ENCODE data around the gene NCF4.

NCF4 gene

DNA sequence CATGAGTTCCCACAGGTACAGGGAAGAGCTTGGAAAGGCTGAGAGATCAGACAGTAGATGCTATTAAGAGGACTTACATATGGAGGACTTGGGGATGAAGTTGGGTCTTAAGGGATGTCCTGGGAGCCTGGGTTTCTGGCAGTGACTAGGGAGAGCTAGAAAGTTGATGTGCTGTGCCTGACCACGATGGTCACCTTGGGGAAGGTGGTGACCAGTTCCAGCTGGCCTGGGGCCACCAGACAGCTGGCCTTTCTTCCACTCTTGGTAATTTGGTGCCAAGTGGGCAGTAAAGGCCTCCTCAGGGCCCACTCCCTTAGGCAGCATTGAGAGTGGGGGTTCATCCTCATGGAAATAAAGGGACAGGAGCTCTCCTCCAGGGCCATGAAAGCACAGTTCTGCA lies 38.7 kb downstream of the NCF4 start:
- no peak for DNase-seq

DNA sequence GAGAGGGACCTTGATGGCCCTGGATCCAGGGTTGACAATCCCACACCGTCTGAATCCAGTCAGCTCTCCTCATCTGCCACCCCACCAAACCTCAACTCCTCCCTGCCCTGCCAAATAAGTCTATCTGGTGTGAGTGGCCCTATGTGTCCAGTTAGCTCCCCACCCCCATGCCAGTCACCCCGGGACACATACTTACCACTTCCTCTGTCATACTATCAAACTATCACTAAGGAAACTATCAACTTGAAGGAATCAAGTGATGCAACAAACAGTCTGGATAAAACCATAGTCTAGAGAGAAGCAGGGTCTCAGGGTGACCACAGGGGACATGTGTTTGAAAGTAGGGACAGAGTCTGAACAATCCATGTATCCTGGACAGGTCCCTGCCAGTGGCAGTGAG lies 39.4 kb downstream of the NCF4 start:
- no peak for DNase-seq

DNA sequence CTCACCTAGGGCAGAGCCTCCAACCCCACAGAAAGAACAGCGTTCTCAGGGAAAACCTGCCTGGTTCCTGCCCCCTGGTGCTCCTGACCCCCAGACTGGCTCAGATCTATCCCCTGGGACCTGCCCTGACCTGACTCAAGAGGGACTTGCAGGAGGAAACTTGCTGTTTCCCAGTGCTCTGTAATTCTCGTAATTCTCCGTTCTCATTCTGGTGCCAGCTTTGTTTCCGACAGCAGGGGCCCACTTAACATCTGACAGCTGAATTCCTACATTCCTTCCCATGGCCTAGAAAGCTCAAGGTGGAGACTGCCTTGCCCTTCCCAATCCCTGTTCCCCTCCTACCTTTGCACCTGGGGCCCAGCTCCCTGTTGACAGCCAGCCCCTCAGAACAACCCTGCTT lies 40.1 kb downstream of the NCF4 start:
- DNase-seq = no peak

DNA sequence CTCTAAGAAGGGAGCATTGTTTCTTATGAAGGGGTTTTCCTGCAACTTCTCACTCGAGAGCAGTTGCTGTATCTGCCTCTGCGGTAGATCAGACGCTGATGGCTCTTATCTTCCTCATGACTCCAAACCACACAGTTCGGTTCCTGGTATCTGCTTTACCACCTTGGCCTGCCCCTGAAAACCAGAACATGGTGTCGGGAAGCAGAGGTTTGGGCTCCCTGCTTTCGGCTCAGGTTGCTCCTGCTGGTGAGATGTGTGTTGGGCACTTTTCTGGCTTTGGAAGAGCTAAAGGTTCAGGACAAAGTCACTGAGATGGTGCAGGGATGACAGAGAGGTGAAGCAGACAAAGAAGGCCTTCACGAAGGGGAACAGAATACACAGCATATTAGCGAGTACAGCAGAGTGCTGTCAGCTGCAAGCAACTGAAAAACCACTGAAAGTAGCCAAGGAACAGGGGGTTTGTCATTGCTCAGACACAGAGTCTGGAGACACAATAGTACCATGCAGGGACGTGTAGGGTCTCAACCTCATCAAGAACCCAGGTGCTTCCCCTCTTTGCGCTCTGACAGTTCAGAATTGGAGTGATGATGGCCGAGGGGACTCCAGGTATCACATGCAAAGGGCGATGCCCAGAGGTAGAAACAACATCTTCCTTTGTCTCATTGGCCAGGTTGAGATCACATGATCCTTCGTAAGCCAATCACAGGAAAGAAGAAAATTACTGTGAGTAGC lies 40.8 kb downstream of the NCF4 start:
- DNase-seq = no peak

DNA sequence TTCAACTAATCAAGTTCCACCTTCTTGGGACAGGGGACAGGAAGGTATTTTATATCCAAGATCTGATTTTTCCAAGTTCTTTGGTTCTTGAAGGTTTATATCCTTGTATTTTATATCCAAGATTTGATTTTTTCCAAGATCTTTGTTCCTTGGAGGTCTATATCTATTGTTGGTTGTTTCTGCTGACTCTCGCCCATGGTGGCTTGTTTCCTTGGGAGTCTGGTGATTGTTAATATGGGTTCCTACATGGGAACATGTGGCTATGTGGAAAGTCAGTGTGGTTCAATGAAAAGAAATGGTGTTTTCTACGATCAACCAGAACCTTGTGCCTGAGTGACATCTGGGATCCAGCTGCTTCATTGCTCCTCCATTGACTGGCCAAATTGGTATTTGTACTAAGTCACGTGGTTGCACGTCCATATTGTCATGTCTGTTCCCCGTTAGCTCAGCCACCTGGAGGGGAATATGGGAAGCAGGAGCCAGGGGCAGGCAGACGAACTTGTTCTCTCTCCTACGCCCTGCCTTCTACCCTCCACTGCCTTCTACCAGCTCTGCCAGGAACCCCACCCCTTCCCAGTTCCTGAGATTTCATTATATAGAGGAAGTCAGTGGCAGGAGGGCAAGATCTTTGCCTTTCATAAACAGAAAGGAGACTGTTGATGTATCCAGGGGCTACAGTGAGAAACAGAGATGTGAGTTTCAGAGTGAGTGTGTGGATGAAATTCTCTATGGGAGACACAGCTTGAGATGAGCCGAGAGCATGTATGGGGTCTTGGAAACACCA lies 41.5 kb downstream of the NCF4 start:
- DNase-seq = no peak

DNA sequence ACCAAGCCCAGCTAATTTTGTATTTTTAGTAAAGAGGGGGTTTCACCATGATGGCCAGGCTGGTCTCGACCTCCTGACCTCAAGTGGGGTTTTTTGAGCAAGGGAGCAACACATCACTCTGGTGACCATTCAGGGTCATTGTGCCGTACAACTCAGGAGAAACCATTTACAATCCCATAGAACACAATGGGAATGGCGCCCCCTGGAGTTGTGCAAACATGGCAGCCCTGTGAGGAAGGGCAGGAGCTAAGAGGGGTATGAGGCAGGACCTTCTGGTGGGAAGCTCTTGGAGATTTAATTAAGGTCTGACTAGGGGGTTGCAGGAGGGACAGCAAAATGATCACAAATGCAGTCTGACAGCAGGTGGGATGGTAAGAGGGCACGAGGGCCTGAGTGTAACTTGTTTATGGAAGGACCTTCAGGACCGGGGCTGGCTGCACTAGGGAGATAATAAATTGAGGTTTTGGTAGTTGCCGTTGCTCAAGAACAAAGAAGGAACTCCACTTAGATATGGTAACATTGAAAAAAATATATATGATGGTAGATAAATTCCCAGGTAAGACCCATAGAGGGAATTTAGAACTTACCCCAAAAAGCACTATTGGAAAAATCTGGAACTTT lies 43.6 kb downstream of the NCF4 start:
- no peak for DNase-seq

DNA sequence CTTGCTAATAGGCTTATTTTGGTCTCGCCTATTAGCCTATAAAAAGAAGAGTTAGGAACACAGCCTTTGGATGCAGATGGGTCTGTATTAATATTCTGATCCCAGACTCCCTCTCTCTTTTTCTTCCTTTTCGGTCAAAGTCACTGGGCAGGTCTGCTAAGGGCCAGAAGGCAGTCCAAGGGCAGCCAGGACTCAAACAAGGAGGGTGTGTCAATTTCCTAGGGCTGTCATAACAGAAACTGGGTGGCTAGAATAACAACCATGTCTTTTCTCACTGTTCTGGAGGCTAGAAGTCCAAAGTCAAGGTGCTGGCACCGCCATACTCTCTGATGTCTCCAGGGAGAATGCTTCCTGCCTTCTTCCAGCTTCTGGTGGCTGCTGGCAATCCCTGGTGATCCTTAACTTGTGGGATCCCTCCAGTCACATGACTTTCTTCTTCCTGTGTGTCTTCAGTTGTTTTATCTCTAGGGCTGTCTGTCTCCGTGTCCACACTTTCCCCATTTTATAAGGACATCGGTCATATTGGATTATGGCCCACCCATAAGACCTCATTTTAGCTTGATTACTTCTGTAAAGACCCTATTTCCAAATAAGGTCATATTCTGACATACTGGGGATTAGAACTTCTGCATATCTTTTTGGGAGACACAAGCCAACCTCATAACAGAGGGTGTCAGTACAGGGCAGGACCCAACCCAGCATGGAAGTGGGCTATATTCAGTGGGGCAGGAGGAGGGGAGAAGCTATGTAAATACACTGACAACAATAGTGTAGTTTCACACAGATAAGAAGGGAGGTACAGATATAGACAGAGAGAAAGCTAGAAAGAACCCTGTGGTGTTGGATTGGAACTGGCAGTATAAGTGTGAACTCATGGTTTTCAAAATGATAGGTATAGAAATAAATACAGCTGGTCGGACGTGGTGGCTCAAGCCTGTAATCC lies 46.7 kb downstream of the NCF4 start:
- DNase-seq = no peak

DNA sequence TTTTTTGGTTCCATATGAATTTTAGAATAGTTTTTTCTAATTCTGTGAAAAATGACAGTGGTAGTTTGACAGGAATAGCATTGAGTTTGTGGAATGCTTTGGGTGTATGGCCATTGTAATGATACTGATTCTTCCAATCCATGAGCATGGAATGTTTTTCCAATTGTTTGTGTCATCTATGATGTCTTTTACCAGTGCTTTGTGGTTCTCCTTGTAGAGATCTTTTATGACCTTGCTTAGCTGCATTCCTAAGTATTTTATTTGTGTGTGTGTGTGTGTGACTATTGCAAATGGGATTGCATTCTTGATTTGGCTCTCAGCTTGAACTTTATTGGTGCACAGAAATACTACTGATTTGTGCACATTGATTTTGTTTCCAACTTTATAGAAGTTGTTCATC lies 49.7 kb downstream of the NCF4 start:
- no peak for DNase-seq

DNA sequence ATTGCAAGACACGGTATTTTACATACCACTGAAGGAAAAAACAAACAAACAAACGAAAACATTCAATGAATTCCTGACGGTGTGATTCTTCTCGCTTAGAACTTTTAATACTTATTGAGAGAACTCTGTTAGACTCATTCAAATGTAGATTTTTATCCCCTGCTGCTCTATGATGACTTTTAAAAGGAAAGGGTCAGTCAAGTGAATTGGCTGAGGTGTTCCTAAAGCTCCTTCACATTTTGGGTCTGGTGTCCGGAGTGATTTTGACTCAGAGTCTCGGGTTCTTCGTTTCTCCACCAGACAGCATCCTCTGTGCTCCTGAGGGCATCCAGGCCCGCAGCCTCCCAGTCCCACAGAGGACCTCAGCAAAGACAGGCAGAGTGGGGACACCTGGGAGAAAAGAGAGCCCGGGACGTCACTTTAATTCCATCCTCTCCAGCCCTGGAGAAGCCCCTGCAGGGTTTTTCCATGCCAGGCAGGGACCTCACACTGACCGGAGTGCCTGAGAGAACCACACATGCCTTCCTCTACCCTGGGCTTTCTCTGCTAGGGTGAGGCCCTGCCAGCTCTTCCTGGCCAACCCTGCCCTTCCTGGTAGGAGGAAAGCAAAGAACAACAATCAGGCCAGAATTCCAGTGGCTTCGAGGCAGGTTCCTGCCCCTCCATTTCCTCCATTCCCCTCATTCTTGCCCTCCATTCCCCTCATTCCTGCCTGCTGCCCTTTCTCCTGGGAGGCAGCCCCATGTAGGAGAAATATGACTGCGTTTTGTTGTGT lies 51.3 kb downstream of the NCF4 start:
- no peak for DNase-seq

DNA sequence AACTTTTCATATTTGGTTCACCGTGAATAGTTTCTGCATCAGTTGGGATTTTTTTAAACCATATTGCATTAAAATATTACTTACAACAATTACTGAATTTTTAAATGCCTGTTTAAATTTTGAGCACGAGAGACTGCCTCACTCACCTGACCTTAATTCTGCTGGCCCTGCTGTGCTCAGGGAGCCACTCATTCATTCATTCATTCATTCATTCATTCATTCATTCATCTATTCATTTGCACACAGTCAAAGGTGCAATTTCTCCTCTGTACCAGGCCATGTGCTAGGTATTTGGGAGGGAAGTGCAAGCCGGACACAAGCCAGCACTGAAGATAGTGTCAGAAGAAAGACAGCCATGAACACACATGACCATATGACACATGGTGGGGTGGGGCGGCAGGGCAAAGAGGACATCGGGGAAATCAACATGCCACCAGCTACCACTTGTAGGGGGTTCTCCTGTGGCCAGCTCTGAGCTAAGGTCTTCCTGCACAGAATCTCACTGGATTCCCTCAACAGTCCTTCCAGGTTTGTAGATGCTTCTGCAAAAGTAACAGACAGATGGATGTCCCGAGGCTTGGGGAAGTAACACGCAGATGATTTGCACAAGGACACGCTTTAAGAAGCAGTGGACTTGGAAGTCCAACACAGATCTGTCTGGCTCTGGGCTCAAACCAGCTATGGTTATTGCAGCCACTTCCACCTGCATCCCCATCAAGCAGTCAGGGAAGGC lies 52.1 kb downstream of the NCF4 start:
- DNase-seq = no peak

DNA sequence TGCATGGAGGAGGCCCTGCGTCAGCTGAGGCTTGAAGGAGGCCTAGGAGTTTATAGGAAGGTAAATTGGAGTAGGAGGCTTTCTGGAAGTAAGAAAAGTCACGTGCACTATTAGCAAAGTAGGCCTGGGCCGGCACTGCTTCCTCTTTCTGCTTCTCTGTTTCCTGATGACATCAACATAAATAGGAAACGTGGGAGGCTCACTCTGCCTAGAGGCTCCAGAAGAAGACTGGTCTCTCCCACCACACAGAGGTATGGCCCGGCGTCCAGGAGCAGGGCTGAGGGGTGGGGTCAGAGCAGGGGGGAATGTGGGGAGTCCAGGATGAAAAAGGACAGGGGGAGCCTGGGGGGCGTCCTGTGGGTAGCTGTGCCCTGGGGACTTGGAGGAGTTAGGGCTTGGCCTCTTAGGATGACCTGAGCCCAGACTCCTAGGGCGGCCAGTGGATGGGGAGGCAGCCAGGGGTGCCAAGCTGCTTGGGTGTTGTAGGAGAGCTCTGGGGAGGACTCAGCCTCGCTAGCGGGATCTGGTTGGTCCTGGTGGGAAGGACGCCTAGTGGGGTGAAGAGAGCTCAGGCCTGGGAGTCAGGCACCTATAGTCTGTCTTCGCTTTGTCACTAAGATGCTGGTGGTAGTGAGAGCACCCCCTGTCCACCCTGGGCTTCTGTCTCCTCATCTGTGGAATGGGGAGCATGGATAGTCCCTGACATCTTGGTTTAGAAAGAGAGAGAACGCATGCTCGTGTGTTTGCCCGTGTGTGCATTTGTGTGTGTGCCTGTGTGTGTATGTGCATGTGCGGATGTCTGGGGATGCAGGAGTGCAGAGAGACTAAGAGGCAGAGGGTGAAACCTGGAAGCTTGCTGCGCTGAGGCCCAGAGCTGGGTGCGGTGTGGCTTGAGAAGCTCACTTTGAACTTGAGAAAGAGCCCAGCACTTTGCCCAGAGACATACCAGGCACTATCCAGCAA lies 52.9 kb downstream of the NCF4 start, which contains the start of gene CSF2RB:
CSF2RB (plus strand) TSS at position 202 of the 963 bp plus-strand sequence. CDS start 8,580 bp downstream, outside the sequence.
- no peak for DNase-seq

DNA sequence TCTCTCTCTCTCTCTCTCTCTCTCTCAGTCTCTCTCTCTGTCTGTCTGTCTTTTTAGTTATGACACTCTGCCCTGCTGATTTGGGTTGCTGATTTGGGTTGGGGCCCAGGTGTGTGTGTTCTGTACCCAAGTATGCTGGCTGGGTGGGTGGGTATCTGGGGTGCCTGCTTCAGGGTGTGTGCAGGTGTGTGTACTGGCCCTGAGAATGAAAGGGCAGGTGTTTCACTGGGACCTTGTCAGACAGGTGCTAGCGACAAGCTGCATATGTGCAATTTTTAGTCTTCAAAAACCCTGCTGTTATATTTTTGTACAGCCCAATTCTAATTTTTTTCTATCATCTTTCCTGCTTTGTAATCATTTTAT lies 53.6 kb downstream of the NCF4 start:
- DNase-seq = no peak

DNA sequence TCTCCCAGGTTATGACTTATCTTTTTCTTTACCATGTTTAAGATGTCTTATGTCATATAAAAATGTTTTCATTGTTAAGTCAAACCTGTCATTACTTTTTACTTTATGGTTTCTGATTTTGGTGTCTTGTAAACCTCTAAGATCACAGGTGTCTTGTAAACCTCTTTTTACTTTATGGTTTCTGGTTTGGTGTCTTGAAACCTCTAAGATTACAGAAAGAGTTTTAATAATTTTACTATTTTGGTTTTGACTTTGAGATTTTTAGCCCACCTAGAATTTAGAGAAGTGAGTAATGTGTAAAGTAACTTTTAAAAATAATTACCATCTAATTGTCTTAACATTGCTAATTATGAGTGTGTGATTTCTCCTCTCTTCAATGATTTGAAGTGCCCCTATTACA lies 55.2 kb downstream of the NCF4 start:
- DNase-seq = no peak

DNA sequence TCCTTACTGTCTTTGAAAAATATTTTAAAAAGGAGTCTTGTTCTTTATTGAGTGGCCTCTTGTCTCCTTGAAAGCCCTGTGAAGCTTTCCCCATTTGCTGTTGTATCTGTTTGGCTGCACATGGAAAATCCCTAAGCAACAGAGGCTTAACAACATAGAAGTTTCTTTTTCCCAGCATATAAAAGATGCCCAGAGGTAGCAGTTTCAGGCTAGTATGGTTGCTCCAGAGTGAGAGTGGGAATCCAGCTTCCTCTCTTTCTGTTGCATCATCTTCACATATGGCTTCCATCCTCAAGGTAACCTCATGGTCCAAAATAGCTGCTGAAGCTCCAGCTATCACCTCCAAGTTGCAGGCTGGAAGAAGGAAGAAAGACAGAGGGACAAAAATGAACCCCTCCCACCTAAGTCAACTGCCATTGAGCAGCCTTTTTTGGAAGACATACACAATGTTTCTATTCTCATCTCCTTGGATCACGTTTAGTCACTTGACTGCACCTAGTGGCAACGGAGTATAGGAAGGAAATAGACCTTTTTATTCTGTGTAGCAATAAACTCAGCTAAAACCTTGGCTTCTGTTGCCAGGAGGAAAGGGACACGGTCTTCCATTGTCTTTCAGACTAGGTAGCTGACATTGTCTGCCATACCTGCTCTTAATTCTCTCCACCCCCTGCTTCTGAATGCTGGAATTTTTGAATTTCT lies 57.9 kb downstream of the NCF4 start:
- DNase-seq = no peak

DNA sequence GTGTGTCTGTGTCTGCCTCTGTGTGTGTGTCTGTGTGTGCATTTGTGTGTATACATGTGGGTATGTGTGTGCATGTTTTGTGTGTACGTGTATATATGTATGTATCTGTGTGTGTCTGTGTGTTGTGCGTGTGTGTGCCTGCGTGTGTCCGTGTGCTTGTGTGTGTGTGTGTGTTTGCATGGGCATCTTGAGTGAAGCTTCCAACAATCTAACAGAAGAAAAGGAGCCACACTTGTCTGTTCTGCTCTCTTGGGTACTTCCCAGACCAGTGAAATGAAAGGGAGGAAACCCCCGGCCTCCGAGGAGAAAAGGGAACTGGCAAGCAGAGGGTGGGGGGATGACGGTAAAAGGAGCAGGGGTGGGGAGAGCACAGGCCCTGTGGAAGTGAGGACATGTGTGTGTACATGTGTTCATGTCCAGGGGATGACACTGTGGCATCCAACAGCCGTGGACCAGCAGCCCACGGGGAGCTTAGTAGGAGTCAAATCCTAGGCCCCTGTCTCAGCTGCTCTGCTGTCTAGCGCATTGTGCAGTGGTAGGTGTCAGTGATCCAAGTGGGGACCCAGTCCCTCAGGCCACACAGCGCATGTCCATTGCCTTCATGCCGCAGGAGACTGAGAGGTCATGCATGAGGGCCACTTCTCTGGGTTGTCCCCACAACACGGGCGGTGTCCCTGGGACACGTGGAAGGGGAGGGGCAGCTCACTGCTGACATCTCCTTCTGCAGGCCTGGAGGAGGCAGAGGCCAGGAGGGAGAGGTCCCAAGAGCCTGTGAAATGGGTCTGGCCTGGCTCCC lies 60.7 kb downstream of the NCF4 start:
- DNase-seq = no peak

DNA sequence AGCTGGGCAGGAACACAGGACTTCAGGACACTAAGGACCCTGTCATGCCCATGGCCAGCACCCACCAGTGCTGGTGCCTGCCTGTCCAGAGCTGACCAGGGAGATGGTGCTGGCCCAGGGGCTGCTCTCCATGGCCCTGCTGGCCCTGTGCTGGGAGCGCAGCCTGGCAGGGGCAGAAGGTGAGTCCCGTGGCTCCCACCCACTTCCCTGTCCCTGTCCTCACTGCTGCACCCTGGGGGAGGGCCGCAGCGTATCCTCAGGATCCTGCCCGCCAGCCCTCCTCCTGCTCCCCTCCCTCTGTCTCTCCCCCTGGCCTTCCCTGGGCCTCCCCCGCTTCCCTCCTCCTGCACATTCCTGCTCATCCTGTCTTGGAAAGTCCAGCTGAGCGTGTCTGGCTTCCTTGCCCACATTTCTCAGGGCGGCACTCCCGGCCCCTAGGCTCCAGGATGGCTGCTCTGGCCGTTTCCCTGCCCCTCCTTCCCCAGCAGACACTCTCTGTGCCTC lies 61.4 kb downstream of the NCF4 start:
- no peak for DNase-seq

DNA sequence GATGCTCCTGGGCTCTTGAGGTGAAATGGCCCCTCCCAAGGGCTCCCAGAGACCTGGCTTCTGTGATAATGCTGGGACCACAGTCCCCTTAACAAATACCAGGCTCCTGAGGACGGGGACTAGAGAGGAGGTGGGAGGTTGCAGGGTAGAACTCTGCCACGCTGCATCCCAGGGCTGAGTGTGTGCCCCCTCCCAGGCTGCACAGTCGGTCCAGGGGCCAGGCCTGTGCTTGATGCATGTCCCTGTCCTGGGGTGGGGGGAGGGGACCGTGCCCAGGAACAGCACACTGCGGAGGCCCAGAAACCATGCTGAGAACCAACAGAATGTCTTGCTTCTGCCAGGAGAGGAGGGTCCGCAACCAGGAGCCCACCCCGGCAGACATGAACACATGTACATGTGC lies 61.9 kb downstream of the NCF4 start:
- no peak for DNase-seq

DNA sequence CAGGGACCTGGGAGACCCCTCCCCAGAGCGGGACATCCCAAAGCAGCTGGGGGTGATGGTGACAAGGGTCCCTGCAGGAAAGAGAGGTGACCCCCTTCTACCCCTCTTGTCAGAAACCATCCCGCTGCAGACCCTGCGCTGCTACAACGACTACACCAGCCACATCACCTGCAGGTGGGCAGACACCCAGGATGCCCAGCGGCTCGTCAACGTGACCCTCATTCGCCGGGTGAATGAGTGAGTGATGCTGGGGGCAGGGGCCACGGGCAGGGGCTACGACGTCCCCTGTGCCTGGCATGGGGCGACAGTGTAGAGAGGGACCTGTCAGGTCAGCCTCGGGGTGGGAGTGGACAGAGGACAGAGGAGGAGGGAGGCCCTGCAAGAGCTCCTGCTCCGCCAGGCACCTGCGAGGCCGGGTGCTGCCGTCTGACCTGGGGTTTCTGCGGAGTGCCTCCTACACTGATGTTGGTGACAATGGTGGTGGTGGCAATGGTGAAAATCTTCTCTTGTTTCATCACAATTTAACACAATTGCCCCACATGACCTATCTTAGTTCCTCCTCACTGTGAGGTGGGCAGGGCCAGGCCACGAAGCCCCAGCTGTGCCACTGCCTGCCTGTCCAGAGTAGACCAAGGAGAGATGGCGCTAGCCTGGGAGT lies 62.5 kb downstream of the NCF4 start:
- no peak for DNase-seq

Measured in NCI-H1436 treated with DMSO at 0.1 percent for 48 hours (cell line).